Measurements from ENCODE around the gene PODXL2.

GRCh38 chr3:127676456-127676855, 47.5 kb downstream of the PODXL2 start:
- no peak for TF ChIP-seq POLR2A (IDR thresholded peaks at IDR 0.05; ENCODE audit: low read depth, low read length)
- no peak for TF ChIP-seq TAF1 (IDR thresholded peaks at IDR 0.05; ENCODE audit: borderline replicate concordance, low read depth, low read length)
